Measurements from ENCODE around the gene KLK15.

Gene KLK15

GRCh38 chr19:50843205-50843604, 9.8 kb upstream of the KLK15 start:
- DNase-seq = no peak

- no peak for DNase-seq
Measured at GRCh38 chr19:50842130-50842529, 8.8 kb upstream of the KLK15 start.

GRCh38 chr19:50839712-50840655, 6.6 kb upstream of the KLK15 start:
- DNase-seq = no peak

- DNase-seq = no peak
Measured at GRCh38 chr19:50838239-50838638, 4.9 kb upstream of the KLK15 start.

GRCh38 chr19:50837300-50837699, 3.9 kb upstream of the KLK15 start:
- no peak for DNase-seq

- DNase-seq = no peak
Measured at GRCh38 chr19:50836543-50837195, 3.3 kb upstream of the KLK15 start.

- DNase-seq = peak; percentile 24
Measured at GRCh38 chr19:50835785-50836542, 2.6 kb upstream of the KLK15 start.

GRCh38 chr19:50835103-50835784, 1.9 kb upstream of the KLK15 start:
- no peak for DNase-seq

- DNase-seq = no peak
Measured at GRCh38 chr19:50833802-50834167, 411 bp upstream of the KLK15 start.

- DNase-seq = no peak
Measured at GRCh38 chr19:50832666-50833065, 708 bp downstream of the KLK15 start.

GRCh38 chr19:50831026-50831396, 2.4 kb downstream of the KLK15 start:
- no peak for DNase-seq

GRCh38 chr19:50830266-50831025, 2.9 kb downstream of the KLK15 start:
- DNase-seq = no peak

GRCh38 chr19:50829801-50830200, 3.6 kb downstream of the KLK15 start:
- DNase-seq = no peak

- no peak for DNase-seq
Measured at GRCh38 chr19:50827476-50827875, 5.9 kb downstream of the KLK15 start.

GRCh38 chr19:50826492-50827240, 6.7 kb downstream of the KLK15 start:
- DNase-seq = no peak

- no peak for DNase-seq
Measured at GRCh38 chr19:50823389-50824042, 9.9 kb downstream of the KLK15 start, which contains the start of gene KLK1. Gene KLK1, minus strand, starts transcription at chr19:50823787. Its CDS starts 39 bp downstream, at chr19:50823748.

GRCh38 chr19:50822661-50823208, 10.6 kb downstream of the KLK15 start:
- no peak for DNase-seq

- no peak for DNase-seq
Measured at GRCh38 chr19:50821622-50822021, 11.8 kb downstream of the KLK15 start.

- DNase-seq = no peak
Measured at GRCh38 chr19:50821248-50821612, 12.1 kb downstream of the KLK15 start.

GRCh38 chr19:50820549-50821247, 12.7 kb downstream of the KLK15 start:
- DNase-seq = no peak
